ENCODE measurements around the gene ACTBL2.

DNA sequence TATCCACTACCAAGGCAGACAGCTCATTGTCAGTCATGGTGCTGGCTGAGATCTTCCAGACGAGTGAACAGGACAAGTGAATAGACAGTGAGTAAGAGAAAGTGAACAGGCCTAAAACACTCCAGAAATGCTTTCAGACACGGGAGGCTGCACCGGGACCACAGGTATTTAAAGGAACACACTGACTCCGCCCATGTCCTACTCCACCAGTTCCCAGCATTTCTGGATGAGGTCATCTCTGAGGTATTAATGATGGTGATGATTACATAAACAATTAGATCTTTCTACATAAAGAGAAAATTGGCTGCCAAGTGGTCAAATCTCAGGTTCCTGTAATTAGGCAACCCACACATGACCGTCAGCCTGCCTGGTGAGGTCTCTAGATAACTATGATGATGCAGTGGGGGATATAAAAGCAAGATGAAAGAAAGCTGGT lies at the start of gene ACTBL2:
- TF ChIP-seq, protein P1, sequence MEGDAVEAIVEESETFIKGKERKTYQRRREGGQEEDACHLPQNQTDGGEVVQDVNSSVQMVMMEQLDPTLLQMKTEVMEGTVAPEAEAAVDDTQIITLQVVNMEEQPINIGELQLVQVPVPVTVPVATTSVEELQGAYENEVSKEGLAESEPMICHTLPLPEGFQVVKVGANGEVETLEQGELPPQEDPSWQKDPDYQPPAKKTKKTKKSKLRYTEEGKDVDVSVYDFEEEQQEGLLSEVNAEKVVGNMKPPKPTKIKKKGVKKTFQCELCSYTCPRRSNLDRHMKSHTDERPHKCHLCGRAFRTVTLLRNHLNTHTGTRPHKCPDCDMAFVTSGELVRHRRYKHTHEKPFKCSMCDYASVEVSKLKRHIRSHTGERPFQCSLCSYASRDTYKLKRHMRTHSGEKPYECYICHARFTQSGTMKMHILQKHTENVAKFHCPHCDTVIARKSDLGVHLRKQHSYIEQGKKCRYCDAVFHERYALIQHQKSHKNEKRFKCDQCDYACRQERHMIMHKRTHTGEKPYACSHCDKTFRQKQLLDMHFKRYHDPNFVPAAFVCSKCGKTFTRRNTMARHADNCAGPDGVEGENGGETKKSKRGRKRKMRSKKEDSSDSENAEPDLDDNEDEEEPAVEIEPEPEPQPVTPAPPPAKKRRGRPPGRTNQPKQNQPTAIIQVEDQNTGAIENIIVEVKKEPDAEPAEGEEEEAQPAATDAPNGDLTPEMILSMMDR (IDR thresholded peaks at IDR 0.05; ENCODE audit: insufficient read depth, low read length, poor library complexity, severe bottlenecking): no peak
- TF ChIP-seq EZH2phosphoT487 (conservative IDR thresholded peaks at IDR 0.05; ENCODE audit: low read length): no peak
